ENCODE measurements around the gene CMTM7.
"Not testable (repeated sequence)": the region's sequence is repeated elsewhere in the genome, so short reads cannot be mapped to it uniquely, and the experiment has no call there.

The CMTM7 gene

DNA sequence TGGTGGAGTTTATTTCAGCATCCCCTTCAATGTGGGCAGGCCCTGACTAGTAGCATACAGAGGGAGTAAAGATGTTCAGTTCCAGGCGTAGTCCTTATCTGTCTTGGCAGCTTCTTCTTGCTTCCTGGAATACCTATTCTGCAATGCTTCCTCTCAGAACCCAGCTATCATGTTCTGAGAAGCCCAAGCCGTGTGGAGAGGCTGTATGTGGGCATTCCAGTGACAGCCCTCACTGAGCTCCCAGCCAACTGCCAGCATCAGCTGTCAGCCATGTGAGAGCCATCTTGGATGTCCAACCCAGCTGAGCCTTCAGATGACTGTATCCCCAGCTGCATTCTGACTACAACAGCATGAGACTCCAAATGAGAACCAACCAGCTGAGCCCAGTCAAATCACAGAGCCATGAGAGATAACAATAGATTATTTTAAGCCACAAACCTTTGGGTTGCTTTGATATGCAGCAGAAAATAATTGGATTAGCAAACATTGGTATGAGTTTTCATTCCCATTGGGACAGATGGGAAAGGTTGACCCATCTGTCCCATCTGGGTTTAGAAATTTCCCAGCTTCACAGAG, 8.4 kb upstream of the CMTM7 start:
- no peak for DNase-seq

DNA sequence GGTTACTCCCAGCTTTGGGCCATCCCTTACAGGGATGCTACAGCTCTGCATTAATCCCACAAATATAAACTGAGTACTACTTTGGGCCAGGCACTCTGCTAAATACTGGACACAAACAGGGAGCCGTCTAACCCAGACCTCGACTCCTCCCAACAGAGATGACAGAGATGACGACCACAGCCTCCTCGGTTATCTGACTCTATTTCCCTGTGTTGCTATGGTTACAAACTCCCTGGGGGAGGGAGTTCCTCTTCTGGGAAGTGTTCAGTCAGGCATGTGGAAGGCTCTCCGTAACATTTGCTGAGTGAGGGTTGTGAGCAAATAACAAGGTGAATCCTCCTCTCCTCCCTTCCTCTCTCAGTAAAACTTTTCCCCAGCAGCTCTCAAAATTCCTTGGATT, 6.7 kb upstream of the CMTM7 start:
- no peak for DNase-seq

DNA sequence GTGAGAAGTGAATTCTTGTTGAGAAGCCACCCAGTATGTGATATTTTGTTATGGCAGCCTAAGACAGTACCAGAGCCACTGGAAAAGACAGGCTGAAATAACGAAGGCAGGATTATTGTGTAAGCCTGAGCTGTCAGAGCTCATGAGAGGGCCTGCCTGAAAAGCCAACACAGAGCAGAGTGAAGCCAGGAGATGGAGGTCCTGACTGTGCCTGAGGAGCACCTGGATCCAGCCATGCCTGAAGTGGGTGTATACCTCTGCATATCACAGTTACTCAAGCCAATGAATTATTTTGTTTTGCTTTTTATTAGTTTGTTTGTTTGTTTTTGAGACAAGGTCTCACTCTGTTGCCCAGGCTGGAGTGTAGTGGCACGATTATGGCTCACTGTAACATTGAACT, 4.1 kb upstream of the CMTM7 start:
- no peak for DNase-seq

DNA sequence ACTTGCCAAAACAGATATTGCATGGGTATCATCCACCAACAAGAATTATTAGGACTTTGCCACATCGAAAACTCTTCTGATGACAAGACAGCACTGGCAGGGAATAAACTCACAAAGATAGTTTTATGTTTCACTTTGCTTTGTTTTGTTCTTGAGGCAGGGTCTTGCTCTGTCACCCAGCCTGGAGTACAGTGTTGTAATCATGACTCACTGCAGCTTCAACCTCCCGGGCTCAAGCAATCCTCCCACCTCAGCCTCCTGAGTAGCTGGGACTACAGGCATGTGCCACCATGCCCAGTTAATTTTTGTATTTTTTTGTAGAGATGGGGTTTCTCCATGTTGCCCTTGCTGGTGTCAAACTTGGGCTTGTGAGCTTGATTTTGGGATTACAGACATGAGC, 2.1 kb upstream of the CMTM7 start:
- not testable (repeated sequence) for DNase-seq

DNA sequence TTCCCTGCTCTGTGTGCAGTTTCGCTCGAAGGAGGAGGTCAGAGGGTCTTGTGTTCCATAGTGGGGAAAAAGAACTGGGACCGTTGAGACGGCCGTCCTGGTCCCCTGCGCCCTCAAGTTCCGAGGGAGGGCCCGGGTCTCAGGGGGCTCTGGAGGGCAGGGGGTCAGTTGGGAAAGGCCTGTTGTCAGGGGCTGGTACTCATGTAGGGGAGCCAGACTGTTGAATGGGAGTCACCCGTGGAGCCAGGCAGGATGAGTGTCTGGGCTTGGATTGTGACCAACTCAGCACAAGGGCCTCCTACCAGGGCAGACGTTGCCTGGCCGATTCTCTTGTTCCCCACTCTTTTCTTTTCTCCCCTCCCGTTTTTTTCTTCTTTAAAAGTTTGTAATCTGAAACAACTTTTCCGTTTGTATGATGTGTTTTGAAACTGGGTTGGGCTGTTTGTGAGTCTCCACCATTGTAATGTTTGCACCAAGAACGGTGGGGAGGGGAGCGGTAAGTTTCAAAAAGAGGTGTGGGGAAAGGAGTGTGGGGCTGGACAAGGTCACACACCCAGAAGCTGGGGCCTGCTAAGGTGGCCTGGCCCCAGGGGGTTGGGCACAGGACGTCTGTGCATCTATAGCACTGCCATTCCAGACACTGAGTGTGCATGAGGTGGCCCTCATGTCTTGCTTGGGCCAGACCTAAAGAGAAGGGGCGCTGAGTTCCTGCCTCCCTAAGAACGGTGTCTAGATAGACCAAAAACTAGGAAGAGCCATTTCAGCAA, 1.1 kb downstream of the CMTM7 start:
- DNase-seq = no peak

DNA sequence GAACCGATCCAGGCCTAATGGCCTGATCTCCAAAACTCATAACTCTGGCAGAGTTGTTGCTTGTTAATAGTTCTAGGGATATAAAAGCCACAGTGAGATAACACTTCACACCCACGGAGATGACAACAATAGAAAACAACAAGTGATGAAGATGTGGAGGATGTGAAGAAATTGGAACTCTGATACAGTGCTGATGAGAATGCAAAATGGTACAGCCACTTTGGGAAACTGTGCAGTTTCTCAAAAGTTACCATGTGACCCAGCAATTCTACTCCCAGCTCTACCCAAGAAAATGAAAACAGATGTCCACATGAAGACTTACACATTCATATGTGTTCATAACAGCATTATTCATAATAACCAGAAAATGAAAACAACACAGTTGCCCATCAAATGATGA, 3.8 kb downstream of the CMTM7 start:
- no peak for DNase-seq

DNA sequence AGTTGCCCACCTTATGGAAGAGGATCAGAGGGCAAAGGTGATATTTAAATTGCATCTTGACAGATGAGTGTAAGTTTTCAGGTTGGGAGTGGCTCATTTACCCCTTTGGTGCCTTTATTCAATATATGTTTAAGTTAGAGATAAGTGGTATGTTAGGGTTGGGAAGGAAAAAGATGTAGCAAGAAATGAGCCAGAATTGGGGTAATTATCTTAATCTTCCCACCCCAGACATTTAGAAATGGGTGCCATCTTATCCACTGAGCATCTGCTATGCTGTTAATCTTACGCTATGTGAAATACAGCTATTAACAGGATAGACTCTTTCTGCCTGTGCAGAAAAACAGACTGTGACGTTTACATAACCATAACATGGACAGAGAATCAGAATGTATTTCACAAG, 6.3 kb downstream of the CMTM7 start:
- no peak for DNase-seq

DNA sequence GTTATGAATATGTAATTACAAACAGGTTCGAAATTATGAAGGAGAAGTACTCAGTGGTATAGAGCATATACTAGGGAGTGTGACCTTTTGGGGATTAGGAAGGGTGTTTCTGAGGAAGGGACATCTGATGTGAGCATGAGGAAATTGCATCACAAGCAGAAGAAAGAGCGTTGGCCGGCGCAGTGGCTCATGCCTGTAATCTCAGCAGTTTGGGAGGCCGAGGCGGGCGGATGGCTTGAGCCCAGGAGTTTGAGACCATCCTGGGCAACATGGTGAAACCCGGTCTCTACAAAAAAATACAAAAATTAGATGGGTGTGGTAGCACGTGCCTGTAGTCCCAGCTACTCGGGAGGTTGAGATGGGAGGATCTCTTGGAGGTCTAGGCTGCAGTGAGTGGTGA, 6.9 kb downstream of the CMTM7 start:
- DNase-seq = no peak

DNA sequence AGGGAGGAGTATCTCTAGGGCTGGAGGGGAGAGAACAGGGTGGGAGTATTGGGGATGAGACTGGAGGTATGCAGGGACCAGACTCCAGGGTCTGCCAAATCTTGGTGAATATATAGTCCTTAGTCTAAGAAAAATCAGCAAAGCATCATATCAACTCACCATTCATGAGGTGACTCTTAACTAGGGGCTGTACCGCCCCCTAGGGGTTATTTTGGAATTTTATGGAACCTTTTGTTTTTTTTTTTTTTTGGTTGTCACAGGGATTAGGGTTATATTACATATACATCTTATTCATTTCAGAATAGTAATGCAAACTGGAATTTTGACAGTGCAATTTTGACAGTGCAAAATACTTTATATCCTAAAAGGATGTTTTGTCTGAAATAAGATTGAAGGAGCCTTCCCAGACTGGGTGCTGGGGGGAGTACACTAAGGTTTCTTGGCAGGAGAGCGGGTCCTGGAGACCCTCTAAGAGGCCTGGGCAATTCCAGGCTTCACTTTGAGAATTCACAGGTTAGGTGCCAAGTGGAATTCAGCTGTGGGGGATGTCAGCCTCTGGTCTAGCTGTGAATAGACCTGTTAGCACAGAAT, 7.5 kb downstream of the CMTM7 start:
- DNase-seq = no peak

DNA sequence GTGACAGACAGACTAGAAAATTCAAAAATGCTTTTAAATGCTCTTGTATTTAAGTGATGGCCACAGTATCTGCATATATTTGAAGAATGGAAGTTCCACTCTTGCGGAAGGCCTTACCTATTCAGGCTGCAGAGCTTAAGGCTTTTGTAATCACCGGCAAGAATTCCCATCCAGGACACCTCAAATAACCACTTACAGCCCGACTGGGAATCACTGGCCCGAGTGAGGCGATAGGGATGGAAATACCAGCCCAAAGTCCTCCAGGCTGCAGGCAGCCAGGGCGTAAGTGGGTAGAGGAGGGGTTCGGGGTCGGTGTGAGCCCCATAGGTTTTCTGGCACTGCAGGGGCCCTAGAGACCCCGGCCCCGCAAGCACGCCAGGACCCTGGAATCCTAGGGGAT, 9.5 kb downstream of the CMTM7 start:
- DNase-seq = no peak

DNA sequence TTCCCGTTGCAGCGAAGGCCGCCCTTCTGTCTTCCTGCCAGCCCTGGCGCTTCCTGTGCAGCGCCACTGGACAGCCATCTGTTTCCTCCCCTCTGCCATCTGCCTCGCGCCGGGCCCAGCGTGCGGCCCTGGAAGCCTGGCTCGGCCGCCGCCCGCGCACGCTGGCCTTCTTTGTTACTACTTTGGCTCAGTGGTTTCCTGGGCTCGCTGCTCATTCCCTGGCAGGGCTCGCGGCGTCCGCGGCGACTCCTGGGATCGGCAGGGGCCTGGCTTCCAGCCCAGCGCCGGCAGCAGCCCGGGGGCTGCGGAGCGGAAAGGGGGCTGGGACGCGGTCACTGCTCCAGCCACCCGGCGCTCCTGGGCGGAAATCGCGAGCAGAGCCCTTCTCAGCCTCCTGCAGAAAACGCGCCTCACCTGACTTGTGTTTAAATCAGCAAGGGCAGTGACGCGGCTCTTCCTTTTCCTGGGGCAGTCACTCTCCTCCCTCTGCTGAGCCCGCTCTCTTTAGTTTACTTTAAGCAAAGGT, 10.0 kb downstream of the CMTM7 start:
- DNase-seq = no peak

DNA sequence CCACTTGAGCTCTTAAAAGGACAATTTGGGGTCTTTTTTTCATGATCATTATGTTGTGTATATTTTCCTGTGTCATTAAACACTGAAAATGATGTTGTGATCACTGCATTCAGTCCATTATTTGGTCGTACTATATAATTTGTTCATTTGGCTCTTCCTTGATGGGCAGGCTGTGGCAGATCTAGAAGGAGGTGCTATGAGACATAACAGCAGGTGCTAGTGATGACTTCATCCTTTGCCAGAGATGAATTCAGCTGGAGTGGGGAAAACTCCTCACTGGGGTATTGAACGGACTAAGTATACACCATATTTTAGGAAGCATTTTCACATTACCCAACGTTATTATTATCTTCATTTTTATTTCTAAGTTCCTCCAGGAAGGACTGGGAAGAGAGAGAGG, 12.0 kb downstream of the CMTM7 start:
- DNase-seq = no peak

DNA sequence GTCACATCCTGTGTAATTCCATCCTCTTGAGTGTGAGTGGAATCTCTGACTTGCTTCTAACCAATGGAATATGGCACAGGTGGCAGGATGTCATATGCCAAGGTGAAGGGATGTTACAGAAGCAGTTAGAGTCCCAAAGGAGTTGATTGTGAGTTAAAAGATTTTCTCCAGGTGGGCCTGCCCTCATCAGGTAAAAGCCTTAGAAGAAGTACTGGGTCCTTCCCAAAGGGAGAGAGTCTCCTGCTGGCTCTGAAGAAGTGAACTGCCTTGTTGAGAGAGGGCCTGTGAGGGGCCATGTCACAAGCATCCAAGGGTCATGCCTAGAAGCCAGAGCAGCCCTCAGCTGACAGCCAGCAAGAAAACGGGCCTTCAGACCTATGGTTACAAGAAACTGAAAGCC, 13.1 kb downstream of the CMTM7 start:
- DNase-seq = no peak

DNA sequence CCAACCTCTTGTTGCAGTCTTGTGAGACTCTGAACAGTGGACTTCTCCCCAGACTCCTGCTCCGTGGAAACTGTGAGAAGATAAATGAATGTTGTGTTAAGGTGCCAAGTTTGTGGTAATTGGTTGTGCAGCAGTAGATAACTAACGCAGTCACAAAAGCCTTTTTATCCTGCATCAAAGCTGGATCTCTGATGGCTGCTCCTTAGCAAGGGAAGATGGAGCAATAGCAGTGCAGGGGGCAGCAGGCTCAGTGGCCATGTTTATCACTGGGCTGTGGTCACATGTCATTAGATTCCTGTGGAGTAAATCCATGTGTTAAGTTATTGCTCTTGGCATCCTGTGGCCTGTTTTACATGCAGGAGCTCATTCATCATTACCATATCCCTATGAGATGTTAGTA, 13.5 kb downstream of the CMTM7 start:
- DNase-seq = no peak

DNA sequence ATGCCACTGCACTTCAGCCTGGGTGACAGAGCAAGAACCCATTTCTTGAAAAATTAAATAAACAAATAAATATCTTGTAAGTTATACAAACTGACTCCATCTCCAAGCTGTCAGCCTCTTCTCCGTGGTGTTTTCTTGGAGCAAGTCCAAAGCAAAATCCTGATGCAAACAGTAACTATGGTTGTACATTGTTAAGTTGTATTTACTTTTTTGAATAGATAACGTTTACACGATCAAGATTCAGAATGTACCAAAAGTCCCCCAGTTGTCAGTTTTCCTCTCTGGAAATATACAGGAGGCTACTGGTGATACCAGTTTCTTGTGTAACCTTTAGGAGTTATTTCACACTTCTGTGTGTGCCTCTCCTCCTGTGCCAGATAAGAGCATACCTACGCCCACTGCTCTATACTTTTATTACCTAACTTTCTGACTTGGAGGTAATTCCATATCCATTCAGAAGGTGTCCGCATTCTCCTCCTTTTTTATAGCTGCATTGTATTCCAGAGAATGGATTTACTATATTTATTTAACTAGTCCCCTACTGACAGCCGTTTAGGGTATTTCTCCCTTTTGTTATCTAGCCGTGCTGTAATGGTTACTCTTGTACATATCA, 14.2 kb downstream of the CMTM7 start:
- DNase-seq = no peak

DNA sequence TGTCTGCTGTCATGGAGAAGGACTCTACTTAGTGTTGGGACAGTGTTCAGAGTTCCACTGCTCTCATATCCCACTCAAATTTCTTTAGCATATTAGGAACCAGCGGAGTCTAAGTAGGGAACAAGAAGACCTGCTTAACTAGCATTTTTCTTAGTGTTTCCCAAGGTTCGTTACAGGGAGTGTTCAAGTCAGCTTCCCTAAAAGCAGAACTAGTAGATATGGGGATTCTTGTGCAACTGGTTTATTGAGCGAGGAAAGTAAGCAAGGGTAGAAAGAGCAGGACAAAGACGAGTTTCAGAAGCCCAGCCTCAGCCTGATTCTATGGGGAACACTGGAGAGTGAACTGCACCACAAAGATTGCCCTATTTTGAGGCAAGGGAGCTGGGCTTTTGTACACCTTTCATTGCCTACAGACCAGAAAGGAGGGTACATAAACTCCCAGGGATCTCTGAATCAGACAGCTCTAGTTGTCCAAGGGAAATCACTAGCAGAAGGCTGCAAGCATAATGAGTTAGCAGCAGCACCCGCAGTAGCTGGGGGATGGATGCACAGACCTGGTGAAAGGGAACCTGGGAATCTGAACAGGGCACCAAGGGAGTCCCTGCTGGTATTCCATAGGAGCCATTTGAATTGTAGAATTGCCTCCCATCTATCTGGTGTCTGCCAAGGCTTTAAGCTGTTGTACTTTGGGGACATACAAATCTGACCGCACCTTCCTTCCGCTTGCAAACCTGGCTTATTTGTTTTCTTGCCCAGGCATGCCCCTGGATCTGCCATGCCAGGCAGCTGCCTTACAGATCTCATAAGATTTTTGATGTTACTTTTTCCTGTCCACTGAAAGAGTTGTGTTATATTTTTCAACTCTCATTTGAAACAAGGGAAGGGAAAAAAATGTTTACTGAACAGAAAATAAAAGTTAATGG, 15.1 kb downstream of the CMTM7 start:
- DNase-seq = no peak

DNA sequence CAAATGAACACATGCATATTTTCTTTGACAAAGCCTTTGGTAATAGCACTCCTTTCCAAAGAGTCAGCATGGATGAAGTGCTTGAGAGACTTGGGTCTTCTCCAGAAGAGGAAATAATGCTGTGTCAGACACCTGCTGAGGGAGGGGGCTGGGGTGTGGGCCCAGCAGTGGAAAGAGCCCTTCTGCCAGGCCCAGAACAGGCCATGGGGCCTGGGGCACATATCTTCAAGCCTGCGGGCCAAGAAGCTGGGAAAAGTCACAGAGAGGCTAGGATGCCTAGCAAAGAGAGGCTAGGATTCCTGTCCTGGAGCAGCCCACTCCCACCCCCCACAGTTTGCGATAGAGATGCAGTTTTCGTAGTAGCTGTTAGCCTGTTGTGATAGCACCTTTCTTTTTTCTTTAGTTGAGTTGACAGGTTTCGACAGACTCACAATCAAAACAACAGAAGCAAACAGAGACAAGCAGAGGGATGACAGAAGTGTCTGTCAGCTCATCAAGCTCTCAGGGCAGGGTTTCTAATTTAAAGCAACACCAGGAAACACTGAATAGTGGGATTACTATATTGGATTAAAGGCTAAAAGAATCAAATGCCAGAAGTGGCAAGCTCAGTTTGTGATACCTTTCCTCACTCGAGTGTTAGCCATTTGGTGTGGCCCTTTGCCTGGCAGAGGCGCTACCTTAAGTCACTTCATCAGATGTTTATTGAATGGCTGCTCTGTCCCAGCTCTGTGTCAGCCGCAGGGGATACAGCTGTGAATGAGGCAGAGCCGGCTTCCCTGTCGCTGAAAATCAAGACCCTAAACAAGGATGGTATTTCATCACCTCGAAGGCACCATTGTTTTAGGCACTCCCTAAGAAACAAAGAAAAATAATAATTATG, 19.0 kb downstream of the CMTM7 start:
- DNase-seq = no peak

DNA sequence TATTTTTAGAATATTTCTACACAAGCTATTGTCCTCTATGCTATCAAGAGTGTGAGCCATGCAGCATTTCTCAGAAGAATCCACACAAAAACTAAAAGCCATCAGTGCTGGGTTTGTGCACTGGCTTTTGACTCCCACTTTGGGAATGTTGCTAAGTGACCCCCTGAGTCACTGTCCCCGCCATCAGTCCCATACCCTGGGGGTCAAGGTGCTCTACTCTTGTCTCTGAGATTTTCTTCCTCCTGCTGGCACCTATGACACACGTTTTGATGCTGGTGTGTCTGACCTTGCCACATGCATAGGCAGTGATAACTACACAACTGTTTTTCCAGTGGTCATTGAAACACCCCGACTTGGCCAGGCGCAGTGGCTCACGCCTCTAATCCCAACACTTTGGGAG, 19.8 kb downstream of the CMTM7 start:
- DNase-seq = no peak

DNA sequence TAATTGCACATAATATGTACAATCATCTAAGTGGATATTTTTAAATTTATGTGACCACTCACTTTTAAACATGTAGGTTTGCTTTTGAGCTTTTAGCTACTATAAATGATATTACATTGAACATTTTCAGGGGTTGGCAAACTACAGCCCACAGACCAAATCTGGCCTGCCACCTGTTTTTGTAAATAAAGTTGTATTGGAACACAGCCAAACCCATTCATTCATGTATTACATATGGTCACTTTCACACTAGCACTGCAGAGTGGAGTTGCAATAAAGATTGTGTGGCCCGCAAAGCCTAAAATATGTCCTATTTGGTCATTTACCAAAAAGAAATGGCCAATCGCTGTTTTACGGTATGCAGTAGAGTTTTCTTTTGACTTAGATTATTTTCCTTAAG, 21.2 kb downstream of the CMTM7 start:
- DNase-seq = no peak

DNA sequence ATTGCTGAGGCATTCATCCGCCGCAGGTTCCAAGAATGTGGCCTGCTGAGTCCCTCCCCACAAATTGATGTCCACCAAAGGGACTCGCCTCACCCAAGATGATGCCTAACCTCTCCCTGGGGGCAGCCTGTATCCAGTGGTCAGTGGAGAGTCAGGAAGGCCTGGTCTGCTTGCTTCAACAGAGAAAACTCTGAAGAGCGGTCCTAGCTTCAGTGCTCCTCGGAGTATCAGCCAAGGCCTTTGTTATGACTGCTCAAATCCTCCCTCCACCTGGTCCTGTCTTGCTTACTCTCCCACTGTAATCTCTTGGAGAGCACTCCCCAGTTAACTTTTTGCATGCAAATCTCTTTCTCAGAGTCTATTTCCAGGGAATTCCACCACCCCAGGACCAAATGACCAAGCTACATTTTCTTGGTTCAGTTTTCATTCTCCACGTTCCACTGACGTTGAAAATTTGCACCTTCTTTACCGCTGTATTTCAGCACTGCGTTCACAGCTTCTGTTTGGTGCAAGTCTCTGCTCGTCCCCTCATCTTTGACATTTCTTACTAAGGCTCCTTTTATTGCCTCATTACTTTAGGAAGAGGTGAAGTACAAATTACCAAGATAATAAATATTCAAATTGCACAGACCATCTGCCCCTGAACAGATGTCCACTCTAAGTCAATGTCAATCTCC, 22.3 kb downstream of the CMTM7 start:
- DNase-seq = no peak

DNA sequence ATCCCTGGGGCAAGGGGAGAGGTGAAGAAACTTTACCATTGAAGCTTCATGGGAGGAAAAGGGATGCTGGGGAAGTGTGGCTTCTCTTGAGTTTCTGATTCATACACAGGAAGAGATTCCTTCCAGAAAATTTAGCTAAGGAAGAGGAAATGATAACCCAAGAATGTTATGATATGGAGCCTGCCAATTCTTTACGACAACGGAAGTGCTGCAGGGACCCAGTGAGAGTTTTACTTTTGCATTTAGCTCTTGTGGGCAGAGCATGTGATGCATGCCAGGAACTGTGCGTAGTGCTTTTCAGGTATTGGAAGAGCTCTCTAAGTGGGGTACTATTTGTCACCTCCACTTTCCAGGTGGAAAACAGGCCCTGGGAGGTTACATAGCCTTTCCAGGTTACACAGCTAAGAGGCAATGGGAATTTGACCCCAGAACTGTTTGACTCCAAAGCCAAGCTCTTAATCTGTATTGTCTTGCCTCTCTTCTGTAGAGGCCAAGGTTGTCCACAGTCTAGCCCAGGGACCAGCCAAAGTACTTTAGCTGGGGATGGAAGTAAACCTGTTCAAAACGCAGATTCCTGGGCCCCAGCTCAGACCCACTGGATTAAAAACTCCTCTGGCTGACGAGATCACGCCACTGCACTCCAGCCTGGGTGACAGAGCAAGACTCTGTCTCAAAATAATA, 23.0 kb downstream of the CMTM7 start:
- no peak for DNase-seq
